HepG2 (cell line): ENCODE results near the gene SLC45A2. TPM values are rescaled to one million over a fixed set of nuclear protein-coding genes. Genes with fewer than 3 reads are reported as not detected.

Experiments
- ASH2L ChIP-seq: fragments of 300-600, 200-600 bp; sonication (generic); IDR thresholded peaks from 2 replicates; pipeline ENCODE4 v1.7.0; 2017; ENCODE audit warnings: low read depth, mild to moderate bottlenecking, moderate library complexity, mixed read lengths, low read length; ENCODE audit not compliant: insufficient read length
- DNMT3B ChIP-seq: conservative IDR thresholded peaks from 2 replicates; pipeline ENCODE4 v1.6.1; 2016; ENCODE audit warnings: missing biosample characterization, control low read depth
- HES4 ChIP-seq: sonication (generic); formaldehyde crosslinking; IDR thresholded peaks from 2 replicates; pipeline ENCODE4 v1.9.0; 2021; ENCODE audit warnings: mild to moderate bottlenecking, missing genetic modification reagents, borderline replicate concordance
- HNF1A ChIP-seq, 2 experiments: sonication (generic) in 1 of 2; formaldehyde crosslinking in 1 of 2; IDR thresholded peaks; 2 replicates each; pipeline versions ENCODE4 v1.4.0 to v1.6.1; 2016 to 2020; ENCODE audit warnings: borderline replicate concordance in 1 of 2, low read depth in 1 of 2, mild to moderate bottlenecking in 1 of 2, missing genetic modification reagents in 1 of 2
- MED8 ChIP-seq: sonication (generic); formaldehyde crosslinking; IDR thresholded peaks from 2 replicates; pipeline ENCODE4 v1.8.1; 2023; ENCODE audit warnings: mild to moderate bottlenecking, missing genetic modification reagents; ENCODE audit not compliant: insufficient replicate concordance
- MTF1 ChIP-seq: sonication (generic); formaldehyde crosslinking; IDR thresholded peaks from 2 replicates; pipeline ENCODE4 v1.5.0; 2020; ENCODE audit warnings: missing genetic modification reagents
- SIX1 ChIP-seq: sonication (generic); formaldehyde crosslinking; IDR thresholded peaks from 2 replicates; pipeline ENCODE4 v1.4.0; 2020; ENCODE audit warnings: missing genetic modification reagents, borderline replicate concordance
- THRA ChIP-seq: sonication (generic); formaldehyde crosslinking; IDR thresholded peaks from 2 replicates; pipeline ENCODE4 v1.4.0; 2020; ENCODE audit warnings: missing genetic modification reagents, borderline replicate concordance
- ZNF235 ChIP-seq: sonication (generic); formaldehyde crosslinking; IDR thresholded peaks from 2 replicates; pipeline ENCODE4 v1.8.1; 2023; ENCODE audit warnings: mild to moderate bottlenecking, missing genetic modification reagents, borderline replicate concordance
- ZNF605 ChIP-seq: sonication (generic); formaldehyde crosslinking; IDR thresholded peaks from 2 replicates; pipeline ENCODE4 v1.8.0; 2022; ENCODE audit warnings: mild to moderate bottlenecking, missing genetic modification reagents
- ZNF773 ChIP-seq: sonication (generic); formaldehyde crosslinking; IDR thresholded peaks from 2 replicates; pipeline ENCODE4 v1.4.0; 2020; ENCODE audit warnings: missing genetic modification reagents, borderline replicate concordance
- ZNF850 ChIP-seq: sonication (generic); formaldehyde crosslinking; conservative IDR thresholded peaks from 2 replicates; pipeline ENCODE4 v1.9.0; 2021; ENCODE audit warnings: mild to moderate bottlenecking, missing genetic modification reagents
- polyA plus RNA-seq, 8 experiments: library from polyadenylated mRNA; depleted of rRNA in 3 of 8; stranded (reverse) in 7 of 8; unstranded in 1 of 8; fragments of >200 nt; fragmentation: Illumina TruSeq in 4 of 8; extraction: Trizol in 4 of 8; gene quantifications; 2 replicates each; pipeline versions ENCODE4 v1.2.1 to v1.2.3, GENCODE V29; 2011 to 2016; ENCODE audit warnings: low read depth in 4 of 8, missing spikeins in 1 of 8, mixed read lengths in 1 of 8; ENCODE audit not compliant: insufficient read depth in 1 of 8
- total RNA-seq, 5 experiments: library from RNA; depleted of rRNA; stranded (reverse); fragments of >200 nt; fragmentation: Illumina TruSeq; extraction: Trizol; gene quantifications; 2 replicates each; pipeline ENCODE4 v1.2.3, GENCODE V29; 2016; ENCODE audit warnings: low read depth in 1 of 5
- TF ChIP-seq, protein P1 (sequence below), 2 experiments: sonication (generic) in 1 of 2; formaldehyde crosslinking in 1 of 2; IDR thresholded peaks; 2 replicates each; pipeline versions ENCODE4 v1.6.1 to v1.9.0; 2014 to 2022; ENCODE audit warnings: antibody characterized with exemption in 1 of 2, borderline replicate concordance in 1 of 2, inconsistent platforms in 1 of 2, low read depth in 1 of 2, missing genetic modification reagents in 1 of 2

Gene SLC45A2
- total and polyA plus RNA-seq, 2 of the 13 experiments (the other 11 are each of a cell fraction or from before 2014, with no cell fraction given): 0.22 to 0.24 TPM

- TF ChIP-seq HES4 (peak; percentile 42; the same call in 1 of the 2 replicates), ZNF605 (peak; percentile 68; the same call in 1 of the 2 replicates), SIX1 (CRISPR knock-in tag) (0 out of 2 replicates have a peak, but pooled peaks have one; percentile 27), ZNF235 (CRISPR knock-in tag) (0 out of 2 replicates have a peak, but pooled peaks have one; percentile 28), THRA (peak; percentile 49; the same call in 1 of the 2 replicates), HNF1A (IDR thresholded peaks at IDR 0.05; ENCODE audit: low read depth) (no peak), HNF1A (CRISPR knock-in tag; IDR thresholded peaks at IDR 0.05; ENCODE audit: borderline replicate concordance) (0 out of 2 replicates have a peak, but pooled peaks have one; percentile 20), ZNF773 (CRISPR knock-in tag) (0 out of 2 replicates have a peak, but pooled peaks have one; percentile 28), MED8 (CRISPR knock-in tag) (peak; percentile 39), ASH2L (peak; percentile 82), ZNF850 (CRISPR knock-in tag) (peak; percentile 69; the same call in 1 of the 2 replicates), MTF1 (CRISPR knock-in tag) (no peak), DNMT3B (0 out of 2 replicates have a peak, but pooled peaks have one; percentile 29)
- TF ChIP-seq, protein P1, sequence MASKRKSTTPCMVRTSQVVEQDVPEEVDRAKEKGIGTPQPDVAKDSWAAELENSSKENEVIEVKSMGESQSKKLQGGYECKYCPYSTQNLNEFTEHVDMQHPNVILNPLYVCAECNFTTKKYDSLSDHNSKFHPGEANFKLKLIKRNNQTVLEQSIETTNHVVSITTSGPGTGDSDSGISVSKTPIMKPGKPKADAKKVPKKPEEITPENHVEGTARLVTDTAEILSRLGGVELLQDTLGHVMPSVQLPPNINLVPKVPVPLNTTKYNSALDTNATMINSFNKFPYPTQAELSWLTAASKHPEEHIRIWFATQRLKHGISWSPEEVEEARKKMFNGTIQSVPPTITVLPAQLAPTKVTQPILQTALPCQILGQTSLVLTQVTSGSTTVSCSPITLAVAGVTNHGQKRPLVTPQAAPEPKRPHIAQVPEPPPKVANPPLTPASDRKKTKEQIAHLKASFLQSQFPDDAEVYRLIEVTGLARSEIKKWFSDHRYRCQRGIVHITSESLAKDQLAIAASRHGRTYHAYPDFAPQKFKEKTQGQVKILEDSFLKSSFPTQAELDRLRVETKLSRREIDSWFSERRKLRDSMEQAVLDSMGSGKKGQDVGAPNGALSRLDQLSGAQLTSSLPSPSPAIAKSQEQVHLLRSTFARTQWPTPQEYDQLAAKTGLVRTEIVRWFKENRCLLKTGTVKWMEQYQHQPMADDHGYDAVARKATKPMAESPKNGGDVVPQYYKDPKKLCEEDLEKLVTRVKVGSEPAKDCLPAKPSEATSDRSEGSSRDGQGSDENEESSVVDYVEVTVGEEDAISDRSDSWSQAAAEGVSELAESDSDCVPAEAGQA (IDR thresholded peaks at IDR 0.05; ENCODE audit: low read depth): no peak; the same call in 1 of the 2 replicates
- TF ChIP-seq, protein P1 (CRISPR knock-in tag; IDR thresholded peaks at IDR 0.05; ENCODE audit: borderline replicate concordance): 0 out of 2 replicates have a peak, but pooled peaks have one; percentile 33
Observed at GRCh38 chr5:34007621-34008600, 23.4 kb upstream of the SLC45A2 start, which contains the start of gene AMACR (continued).
